SK-N-SH (cell line): ENCODE measurements around the gene ITPA. TPM values are rescaled to one million over a fixed set of nuclear protein-coding genes. Genes with fewer than 3 reads are reported as not detected.

Source experiments
- CTCF ChIA-PET: fragments of 300-600, 350-600 bp; formaldehyde crosslinking; extraction: SDS; loops from one replicate; lab custom pipeline; 2021; lab: Yijun Ruan, JAX
- POLR2A ChIA-PET: fragments of 350-600 bp; sonication (Branson Sonifier 250); formaldehyde crosslinking; extraction: SDS; loops from one replicate; lab custom pipeline; 2020; ENCODE audit warnings: antibody characterized with exemption, inconsistent platforms; lab: Yijun Ruan, JAX
- DNase-seq: peaks from one replicate; pipeline ENCODE4 v3.0.0; 2012
- H2AFZ ChIP-seq: fragments of 200-600 bp; sonication (generic); 2 replicates; pipeline ENCODE4 v1.8.1; 2016; ENCODE audit warnings: antibody characterized with exemption, mild to moderate bottlenecking, low read depth
- H3F3A ChIP-seq: fragments of 200-600 bp; sonication (generic); replicated peaks from 2 replicates; pipeline ENCODE3; 2016; ENCODE audit warnings: antibody characterized with exemption, mild to moderate bottlenecking; ENCODE audit not compliant: insufficient read depth
- H3K27ac ChIP-seq, 2 experiments: fragments of 200-500 bp in 1 of 2; fragments of 200-600 bp in 1 of 2; sonication (Bioruptor generic) in 1 of 2; sonication (generic), shearing (Covaris generic) in 1 of 2; 2 replicates each; pipeline versions ENCODE4 v1.5.1 to v1.6.1; 2014 to 2016; ENCODE audit warnings: low read depth in 2 of 2, inconsistent platforms in 1 of 2, low read length in 1 of 2, mild to moderate bottlenecking in 1 of 2, mixed read lengths in 1 of 2
- H3K27me3 ChIP-seq: fragments of 200-600 bp; sonication (generic), shearing (Covaris generic); 2 replicates; pipeline ENCODE4 v1.6.1; 2016; ENCODE audit warnings: mixed run types; ENCODE audit not compliant: insufficient read depth
- H3K36me3 ChIP-seq, 2 experiments: fragments of 200-500 bp in 1 of 2; fragments of 200-600 bp in 1 of 2; sonication (Bioruptor generic) in 1 of 2; sonication (generic) in 1 of 2; replicated peaks in 1 of 2; 2 replicates each; pipeline versions ENCODE3 to v1.5.1; 2014 to 2016; ENCODE audit warnings: low read length in 1 of 2, mild to moderate bottlenecking in 1 of 2; ENCODE audit not compliant: insufficient read depth in 2 of 2, control insufficient read depth in 1 of 2
- H3K4me1 ChIP-seq, 2 experiments: fragments of 200-500 bp in 1 of 2; fragments of 200-600 bp in 1 of 2; sonication (Bioruptor generic) in 1 of 2; sonication (generic), shearing (Covaris generic) in 1 of 2; 2 replicates each; pipeline versions ENCODE4 v1.5.1 to v1.6.1; 2014 to 2016; ENCODE audit warnings: low read depth in 1 of 2, low read length in 1 of 2, mixed run types in 1 of 2; ENCODE audit not compliant: insufficient read depth in 2 of 2, control insufficient read depth in 1 of 2
- H3K4me2 ChIP-seq: fragments of 200-600 bp; sonication (generic), shearing (Covaris generic); 2 replicates; pipeline ENCODE4 v1.6.1; 2017; ENCODE audit warnings: mixed run types
- H3K4me3 ChIP-seq, 2 experiments: fragments of 200-500 bp in 1 of 2; fragments of 200-600 bp in 1 of 2; sonication (Bioruptor generic) in 1 of 2; sonication (generic), shearing (Covaris generic) in 1 of 2; 2 replicates each; pipeline versions ENCODE4 v1.5.1 to v1.8.1; 2014 to 2016; ENCODE audit warnings: low read depth in 2 of 2, inconsistent platforms in 1 of 2, low read length in 1 of 2, mild to moderate bottlenecking in 1 of 2, mixed read lengths in 1 of 2, moderate library complexity in 1 of 2
- H3K79me2 ChIP-seq: fragments of 200-600 bp; sonication (generic); 2 replicates; pipeline ENCODE4 v1.8.1; 2017; ENCODE audit warnings: mild to moderate bottlenecking; ENCODE audit not compliant: insufficient read depth
- H3K9ac ChIP-seq: fragments of 200-600 bp; sonication (generic); 2 replicates; pipeline ENCODE4 v1.6.1; 2017; ENCODE audit warnings: mixed run types
- H3K9me2 ChIP-seq: fragments of 200-600 bp; sonication (generic); 2 replicates; pipeline ENCODE4 v1.6.1; 2017; ENCODE audit warnings: mixed run types
- H3K9me3 ChIP-seq: fragments of 200-600 bp; sonication (generic); 2 replicates; pipeline ENCODE4 v1.6.1; 2017; ENCODE audit warnings: mixed run types, mild to moderate bottlenecking, moderate library complexity
- H4K20me1 ChIP-seq: fragments of 200-600 bp; sonication (generic); 2 replicates; pipeline ENCODE4 v1.6.1; 2017; ENCODE audit warnings: mild to moderate bottlenecking, mixed run types; ENCODE audit not compliant: insufficient read depth
- CHD2 ChIP-seq: fragments of 150-350 bp; IDR thresholded peaks from 2 replicates; pipeline ENCODE4 v1.6.1; 2018; ENCODE audit warnings: low read length; ENCODE audit not compliant: partially characterized antibody
- EP300 ChIP-seq, 2 experiments: IDR thresholded peaks; 2 replicates each; pipeline versions ENCODE4 v1.4.0 to v1.6.1; 2012; ENCODE audit warnings: borderline replicate concordance in 1 of 2, low read depth in 1 of 2, low read length in 1 of 2
- EZH2phosphoT487 ChIP-seq: fragments of 200-600 bp; sonication (generic); IDR thresholded peaks from 2 replicates; pipeline ENCODE4 v1.6.1; 2017; ENCODE audit warnings: low read depth, mixed run types, mild to moderate bottlenecking, antibody characterized with exemption, moderate library complexity, borderline replicate concordance
- FOXJ3 ChIP-seq: sonication (generic); formaldehyde crosslinking; IDR thresholded peaks from 2 replicates; pipeline ENCODE4 v1.5.1; 2020; ENCODE audit warnings: mild to moderate bottlenecking, missing genetic modification reagents
- FOXM1 ChIP-seq: IDR thresholded peaks from 2 replicates; pipeline ENCODE4 v1.4.0; 2012; ENCODE audit warnings: low read depth, mild to moderate bottlenecking
- GATA2 ChIP-seq: sonication (generic); formaldehyde crosslinking; IDR thresholded peaks from 2 replicates; pipeline ENCODE4 v1.5.0; 2020; ENCODE audit warnings: mild to moderate bottlenecking, missing genetic modification reagents
- JUND ChIP-seq: IDR thresholded peaks from 2 replicates; pipeline ENCODE4 v1.4.0; 2012
- MAX ChIP-seq: IDR thresholded peaks from 2 replicates; pipeline ENCODE4 v1.4.0; 2012; ENCODE audit warnings: low read depth
- MXI1 ChIP-seq: IDR thresholded peaks from 2 replicates; pipeline ENCODE4 v1.6.1; 2012; ENCODE audit warnings: mild to moderate bottlenecking, low read depth, low read length, improper control_type of control experiment
- NFIC ChIP-seq: IDR thresholded peaks from 2 replicates; pipeline ENCODE4 v1.4.0; 2012; ENCODE audit warnings: borderline replicate concordance
- NRF1 ChIP-seq: IDR thresholded peaks from 2 replicates; pipeline ENCODE4 v1.6.1; 2012; ENCODE audit warnings: low read depth, mild to moderate bottlenecking, low read length
- POLR2AphosphoS5 ChIP-seq: IDR thresholded peaks from 2 replicates; pipeline ENCODE4 v1.6.1; 2012; ENCODE audit warnings: low read depth, low read length
- RAD21 ChIP-seq: IDR thresholded peaks from 2 replicates; pipeline ENCODE4 v1.6.1; 2012; ENCODE audit warnings: mild to moderate bottlenecking, low read length
- REST ChIP-seq: IDR thresholded peaks from 2 replicates; pipeline ENCODE4 v1.6.1; 2012; ENCODE audit warnings: mild to moderate bottlenecking, low read depth, low read length, moderate library complexity
- RXRA ChIP-seq: IDR thresholded peaks from 2 replicates; pipeline ENCODE4 v1.4.0; 2012; ENCODE audit warnings: low read depth, mild to moderate bottlenecking, borderline replicate concordance
- SIN3A ChIP-seq: IDR thresholded peaks from 2 replicates; pipeline ENCODE4 v1.6.1; 2012; ENCODE audit warnings: low read depth, mild to moderate bottlenecking, low read length, moderate library complexity, borderline replicate concordance
- TAF1 ChIP-seq: IDR thresholded peaks from 2 replicates; pipeline ENCODE4 v1.6.1; 2012; ENCODE audit warnings: low read depth, mild to moderate bottlenecking, low read length, moderate library complexity, borderline replicate concordance
- TCF12 ChIP-seq: IDR thresholded peaks from 2 replicates; pipeline ENCODE4 v1.4.0; 2012
- TEAD4 ChIP-seq: IDR thresholded peaks from 2 replicates; pipeline ENCODE4 v1.4.0; 2012; ENCODE audit warnings: mild to moderate bottlenecking, borderline replicate concordance; ENCODE audit not compliant: insufficient read depth
- USF1 ChIP-seq: IDR thresholded peaks from 2 replicates; pipeline ENCODE4 v1.4.0; 2012; ENCODE audit warnings: low read depth, borderline replicate concordance
- WGBS: methylation state at CpG from one replicate; pipeline ENCODE4 v1.1.6; 2017; ENCODE audit warnings: low lambda C conversion rate; 5-methylcytosine and 5-hydroxymethylcytosine counted together
- polyA plus RNA-seq, 3 experiments: library from polyadenylated mRNA; depleted of rRNA; stranded (reverse); fragments of >200 nt; gene quantifications; 2 replicates each; pipeline ENCODE4 v1.2.3, GENCODE V29; 2012

The ITPA gene
- polyA plus RNA-seq, 1 of the 3 experiments (the other 2 are of a cell fraction): 66.7 TPM

GRCh38 chr20:3262566-3262965, 53.3 kb downstream of the ITPA start:
- no peak overlapping the region for H3K4me2 ChIP-seq
- H3K9ac ChIP-seq: no peak overlapping the region
- no peak overlapping the region for H3K4me3 ChIP-seq
- no peaks in the 10 kb centered on the region for H3K9me2 ChIP-seq
- no peaks in the 10 kb centered on the region for H3K9me3 ChIP-seq
- peaks cover 13% of the 10 kb centered on the region for H3F3A ChIP-seq
- no peaks in the 10 kb centered on the region for H3K79me2 ChIP-seq
- DNase-seq: no peak
- H2AFZ ChIP-seq: no peak overlapping the region
- TF ChIP-seq JUND: 0 out of 2 replicates have a peak, but pooled peaks have one; percentile 14
- no peak for TF ChIP-seq CHD2
- H3K4me1 ChIP-seq: no peaks in the 10 kb centered on the region; a peak in 1 of 4 replicates
- H3K27me3 ChIP-seq: no peaks in the 10 kb centered on the region
- no peaks in the 10 kb centered on the region for H4K20me1 ChIP-seq
- no peak overlapping the region for H3K27ac ChIP-seq
- CTCF ChIA-PET: interaction anchor here (0.9 kb wide), 1 partner anchor 24 kb away, joined by 3 read pairs; the partner anchor contains the start of gene SLC4A11
- peaks cover 22 to 26% of the 10 kb centered on the region in 2 experiments for H3K36me3 ChIP-seq
- POLR2A ChIA-PET: no interaction called here

- H3K9me3 ChIP-seq: no peaks in the 10 kb centered on the region
- H4K20me1 ChIP-seq: no peaks in the 10 kb centered on the region
- H3K79me2 ChIP-seq: no peaks in the 10 kb centered on the region
- H3K27me3 ChIP-seq: no peaks in the 10 kb centered on the region
- H3K9me2 ChIP-seq: no peaks in the 10 kb centered on the region
- POLR2A ChIA-PET: no interaction called here
- no peak for TF ChIP-seq CHD2
- no peak for TF ChIP-seq FOXJ3
- no peak for TF ChIP-seq MAX
- no peak for TF ChIP-seq REST
- no peak for TF ChIP-seq MXI1
- TF ChIP-seq TEAD4: no peak
- no peak for TF ChIP-seq EP300 (IDR thresholded peaks at IDR 0.05; ENCODE audit: borderline replicate concordance in 1 of 2, low read depth in 1 of 2, low read length in 1 of 2)
- no peak for TF ChIP-seq EZH2phosphoT487
- TF ChIP-seq RAD21: no peak
- TF ChIP-seq NRF1: no peak
- TF ChIP-seq SIN3A: no peak
- TF ChIP-seq GATA2: no peak
- TF ChIP-seq FOXM1: no peak
- TF ChIP-seq TCF12: no peak
- no peak for TF ChIP-seq NFIC
- TF ChIP-seq POLR2AphosphoS5: no peak
- no peak for TF ChIP-seq JUND
- TF ChIP-seq TAF1: no peak
- no peak for TF ChIP-seq USF1
- TF ChIP-seq RXRA: no peak
- peaks cover 10% of the 10 kb centered on the region for H3F3A ChIP-seq
- no peak overlapping the region for H2AFZ ChIP-seq
- peaks cover 7 to 43% of the 10 kb centered on the region in 2 experiments for H3K36me3 ChIP-seq
- CTCF ChIA-PET: interaction anchor here (3.4 kb wide), 1 partner anchor 46 kb away, joined by 14 read pairs; no protein-coding TSS in a partner anchor
- H3K4me2 ChIP-seq: no peak overlapping the region
- H3K4me1 ChIP-seq: no peaks in the 10 kb centered on the region
- H3K4me3 ChIP-seq: no peak overlapping the region
- H3K9ac ChIP-seq: no peak overlapping the region
- H3K27ac ChIP-seq: no peak overlapping the region
- DNase-seq: no peak
- 91% methylated on average over 4 of the region's 4 CpGs for WGBS
Measured at GRCh38 chr20:3270051-3270450, 60.8 kb downstream of the ITPA start.
